ENCODE results near the gene ELANE.
A peak's percentile ranks its signal among the peaks of the same experiment; 100 is the strongest.

Gene ELANE

DNA sequence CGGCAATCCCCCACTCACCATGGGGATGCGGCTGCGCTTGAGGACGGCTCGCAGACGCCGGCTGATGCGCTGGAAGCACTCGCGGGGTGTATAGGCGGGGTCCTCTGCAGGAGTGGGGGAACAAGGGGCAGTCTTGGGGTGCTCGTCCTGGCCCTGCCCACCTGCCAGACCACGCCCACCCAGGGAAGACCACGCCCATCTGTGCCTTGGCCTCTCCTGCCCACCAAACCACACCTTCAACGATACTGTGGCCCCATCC is 47.9 kb downstream of the ELANE start:
- DNase-seq = no peak

- DNase-seq = peak in 1 of 2 experiments; percentile 50
These were observed 48.4 kb downstream of the ELANE start for GRCh38 chr19:900302-901111.

DNA sequence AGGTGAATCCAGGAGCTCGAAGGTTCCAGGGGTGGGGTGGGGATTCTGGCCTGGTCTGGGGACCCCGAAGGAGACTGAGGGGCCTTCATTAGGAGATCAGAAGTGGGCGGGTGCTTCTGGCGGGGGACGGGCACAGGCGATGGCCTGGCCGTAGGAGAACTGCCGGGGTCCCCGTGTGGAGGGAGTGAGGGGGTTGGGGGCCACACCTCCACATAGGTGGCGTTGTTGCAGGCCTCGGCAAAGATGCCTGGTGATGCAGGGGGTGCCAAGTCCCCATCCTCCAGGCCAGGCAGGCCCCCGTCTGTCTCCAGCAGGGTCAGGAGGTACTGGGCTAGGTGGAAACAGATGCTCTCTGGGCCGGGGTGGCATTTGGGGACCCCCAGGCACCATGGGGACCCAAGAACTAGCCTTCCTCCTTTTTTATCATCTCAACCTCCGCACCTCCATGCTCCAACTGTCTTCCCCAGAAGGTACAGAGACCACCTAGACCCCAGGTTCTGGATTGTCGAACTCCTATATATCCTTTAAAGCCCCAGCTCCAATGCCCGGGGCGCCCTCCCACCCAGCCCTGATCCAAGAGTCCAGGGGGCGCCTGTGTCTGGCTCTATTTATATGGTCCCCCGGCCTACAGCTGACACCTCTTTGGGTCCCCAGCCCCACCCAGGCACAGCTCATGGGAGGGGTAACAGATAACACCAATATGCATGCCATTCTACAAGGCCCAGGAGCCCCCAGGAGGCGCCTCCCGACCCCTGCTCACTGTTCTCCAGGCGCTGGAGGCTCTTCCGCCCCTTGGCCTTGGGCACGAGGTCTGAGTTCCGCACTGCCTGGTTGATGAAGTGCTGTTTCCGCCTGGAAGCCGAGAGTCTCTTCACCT is 49.4 kb downstream of the ELANE start:
- DNase-seq = no peak

DNA sequence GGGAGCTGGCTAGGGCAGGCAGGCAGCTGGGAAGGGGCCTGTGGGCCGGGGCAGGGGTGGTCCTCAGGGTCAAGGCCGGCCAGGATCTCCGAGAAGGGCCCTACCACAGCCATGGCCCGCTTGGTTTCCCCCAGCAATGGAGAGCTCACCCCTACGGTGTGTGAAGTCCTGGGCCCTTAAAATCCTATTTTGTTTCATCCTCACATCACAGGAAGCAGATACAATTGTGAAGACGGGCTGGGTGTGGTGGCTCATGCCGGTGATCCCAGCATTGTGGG is 49.9 kb downstream of the ELANE start:
- no peak for DNase-seq

DNA sequence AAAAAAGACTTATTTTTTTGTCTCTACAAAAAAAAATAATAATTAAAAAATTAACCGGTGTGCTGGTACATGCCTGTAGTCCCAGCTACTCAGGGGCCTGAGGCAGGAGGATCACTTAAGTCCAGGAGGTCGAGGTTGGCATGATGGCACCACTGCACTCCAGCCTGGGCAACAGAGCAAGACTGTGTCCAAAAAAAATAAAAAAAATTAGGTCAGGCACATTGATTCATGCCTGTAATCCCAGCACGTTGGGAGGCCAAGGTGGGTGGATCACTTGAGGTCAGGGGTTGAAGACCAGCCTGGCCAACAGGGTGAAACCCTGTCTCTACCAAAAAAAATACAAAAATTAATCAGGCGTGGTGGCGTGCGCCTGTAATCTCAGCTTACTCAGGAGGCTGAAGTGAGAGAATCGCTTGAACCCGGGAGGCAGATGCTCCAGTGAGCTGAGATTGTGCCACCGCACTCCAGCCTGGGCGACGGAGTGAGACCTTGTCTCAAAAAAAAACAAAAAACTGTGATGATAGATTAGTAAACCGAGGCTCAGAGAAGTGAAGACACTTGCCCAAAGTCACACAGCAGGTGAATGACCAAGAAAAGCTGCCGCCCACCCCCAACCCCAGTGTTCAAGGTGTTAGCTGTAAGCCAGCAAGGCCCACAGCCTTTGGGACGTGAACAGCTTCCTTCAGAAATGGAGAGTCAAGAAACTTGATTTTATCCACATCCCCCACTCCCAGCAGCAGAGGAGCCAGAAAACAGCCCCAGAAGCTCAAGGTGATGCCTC is 50.5 kb downstream of the ELANE start:
- DNase-seq = no peak

DNA sequence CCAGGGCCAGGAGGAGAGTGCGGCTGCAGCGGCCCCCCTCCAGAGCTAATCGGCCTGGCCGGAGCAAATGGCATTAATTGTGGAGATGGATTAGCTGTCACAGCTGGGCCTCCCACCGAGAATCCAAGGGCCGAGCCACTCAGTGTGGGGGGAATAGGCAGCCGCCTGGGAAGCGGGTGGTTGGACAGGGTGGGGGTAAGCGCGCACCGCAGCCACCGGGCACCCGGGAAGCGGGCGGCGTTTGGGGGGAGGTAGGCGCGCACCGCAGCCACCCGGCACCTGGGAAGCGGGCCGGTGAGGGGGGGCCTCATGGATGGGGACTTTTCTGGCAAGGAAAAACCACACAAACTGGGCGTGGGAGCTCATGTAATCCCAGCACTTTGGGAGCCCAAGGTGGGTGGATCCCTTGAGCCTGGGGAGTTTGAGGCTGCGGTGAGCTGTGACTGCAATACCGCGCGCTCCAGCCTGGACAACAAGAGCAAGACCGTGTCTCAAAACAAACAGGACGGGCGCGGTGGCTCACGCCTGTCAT is 51.2 kb downstream of the ELANE start:
- DNase-seq = no peak

DNA sequence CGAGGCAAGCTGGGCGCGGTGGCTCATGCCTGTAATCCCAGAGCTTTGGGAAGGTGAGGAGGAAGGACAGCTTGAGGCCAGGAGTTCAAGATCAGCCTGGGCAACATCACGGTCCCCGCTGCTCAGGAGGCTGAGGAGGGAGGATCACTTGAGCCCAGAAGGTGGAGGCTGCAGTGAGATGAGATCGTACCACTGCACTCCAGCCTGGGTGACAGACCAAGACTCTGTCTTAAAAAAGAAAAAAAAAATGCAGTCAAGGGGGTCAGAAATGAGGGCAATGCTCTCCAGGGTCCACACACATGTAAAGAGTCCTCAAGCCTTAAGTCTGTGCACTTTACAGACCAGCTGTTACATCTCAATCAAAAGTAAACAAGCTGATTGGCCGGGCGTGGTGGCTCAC is 52.4 kb downstream of the ELANE start:
- no peak for DNase-seq

All from activated T-cell treated with anti-CD3 and anti-CD28 coated beads, Interleukin-2, amount 50 U/mL, for 48 hours (primary cell).